Measurements from ENCODE around the gene QTRT2.

DNA sequence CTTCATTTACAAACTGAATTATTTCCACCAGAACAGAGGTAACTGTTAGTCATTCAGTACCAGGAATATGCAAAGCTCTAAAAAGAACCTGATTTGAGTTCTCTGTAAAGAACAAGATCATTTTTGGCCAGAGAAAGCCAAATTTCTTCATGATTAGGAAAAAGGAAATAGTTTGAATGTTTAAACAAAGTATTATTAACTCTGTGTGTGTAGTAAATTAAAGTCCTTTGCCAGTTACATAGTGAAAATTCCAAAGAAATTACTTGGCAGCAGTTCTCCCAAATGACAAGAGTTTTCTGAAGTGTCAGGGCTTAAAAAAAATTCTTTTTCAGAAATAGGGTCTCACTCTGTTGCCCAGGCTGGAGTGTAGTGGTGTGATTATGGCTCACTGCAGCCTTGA, 24.5 kb downstream of the QTRT2 start:
- TF ChIP-seq, protein P1, sequence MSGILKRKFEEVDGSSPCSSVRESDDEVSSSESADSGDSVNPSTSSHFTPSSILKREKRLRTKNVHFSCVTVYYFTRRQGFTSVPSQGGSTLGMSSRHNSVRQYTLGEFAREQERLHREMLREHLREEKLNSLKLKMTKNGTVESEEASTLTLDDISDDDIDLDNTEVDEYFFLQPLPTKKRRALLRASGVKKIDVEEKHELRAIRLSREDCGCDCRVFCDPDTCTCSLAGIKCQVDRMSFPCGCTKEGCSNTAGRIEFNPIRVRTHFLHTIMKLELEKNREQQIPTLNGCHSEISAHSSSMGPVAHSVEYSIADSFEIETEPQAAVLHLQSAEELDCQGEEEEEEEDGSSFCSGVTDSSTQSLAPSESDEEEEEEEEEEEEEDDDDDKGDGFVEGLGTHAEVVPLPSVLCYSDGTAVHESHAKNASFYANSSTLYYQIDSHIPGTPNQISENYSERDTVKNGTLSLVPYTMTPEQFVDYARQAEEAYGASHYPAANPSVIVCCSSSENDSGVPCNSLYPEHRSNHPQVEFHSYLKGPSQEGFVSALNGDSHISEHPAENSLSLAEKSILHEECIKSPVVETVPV (CRISPR knock-in tag; IDR thresholded peaks at IDR 0.05), result no peak
- TF ChIP-seq OSR1 (CRISPR knock-in tag; IDR thresholded peaks at IDR 0.05) (no peak), ARNTL (CRISPR knock-in tag; IDR thresholded peaks at IDR 0.05; ENCODE audit: borderline replicate concordance, low read depth) (no peak), TCF4 (CRISPR knock-in tag; IDR thresholded peaks at IDR 0.05; ENCODE audit: borderline replicate concordance) (no peak), SNAI2 (CRISPR knock-in tag; IDR thresholded peaks at IDR 0.05) (no peak), RARB (CRISPR knock-in tag; IDR thresholded peaks at IDR 0.05) (no peak), ZFP3 (CRISPR knock-in tag; IDR thresholded peaks at IDR 0.05) (no peak), ESRRG (CRISPR knock-in tag; IDR thresholded peaks at IDR 0.05) (no peak)
- TF ChIP-seq, protein P2, sequence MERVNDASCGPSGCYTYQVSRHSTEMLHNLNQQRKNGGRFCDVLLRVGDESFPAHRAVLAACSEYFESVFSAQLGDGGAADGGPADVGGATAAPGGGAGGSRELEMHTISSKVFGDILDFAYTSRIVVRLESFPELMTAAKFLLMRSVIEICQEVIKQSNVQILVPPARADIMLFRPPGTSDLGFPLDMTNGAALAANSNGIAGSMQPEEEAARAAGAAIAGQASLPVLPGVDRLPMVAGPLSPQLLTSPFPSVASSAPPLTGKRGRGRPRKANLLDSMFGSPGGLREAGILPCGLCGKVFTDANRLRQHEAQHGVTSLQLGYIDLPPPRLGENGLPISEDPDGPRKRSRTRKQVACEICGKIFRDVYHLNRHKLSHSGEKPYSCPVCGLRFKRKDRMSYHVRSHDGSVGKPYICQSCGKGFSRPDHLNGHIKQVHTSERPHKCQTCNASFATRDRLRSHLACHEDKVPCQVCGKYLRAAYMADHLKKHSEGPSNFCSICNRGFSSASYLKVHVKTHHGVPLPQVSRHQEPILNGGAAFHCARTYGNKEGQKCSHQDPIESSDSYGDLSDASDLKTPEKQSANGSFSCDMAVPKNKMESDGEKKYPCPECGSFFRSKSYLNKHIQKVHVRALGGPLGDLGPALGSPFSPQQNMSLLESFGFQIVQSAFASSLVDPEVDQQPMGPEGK (CRISPR knock-in tag; IDR thresholded peaks at IDR 0.05; ENCODE audit: borderline replicate concordance), result no peak
- TF ChIP-seq, protein P3, sequence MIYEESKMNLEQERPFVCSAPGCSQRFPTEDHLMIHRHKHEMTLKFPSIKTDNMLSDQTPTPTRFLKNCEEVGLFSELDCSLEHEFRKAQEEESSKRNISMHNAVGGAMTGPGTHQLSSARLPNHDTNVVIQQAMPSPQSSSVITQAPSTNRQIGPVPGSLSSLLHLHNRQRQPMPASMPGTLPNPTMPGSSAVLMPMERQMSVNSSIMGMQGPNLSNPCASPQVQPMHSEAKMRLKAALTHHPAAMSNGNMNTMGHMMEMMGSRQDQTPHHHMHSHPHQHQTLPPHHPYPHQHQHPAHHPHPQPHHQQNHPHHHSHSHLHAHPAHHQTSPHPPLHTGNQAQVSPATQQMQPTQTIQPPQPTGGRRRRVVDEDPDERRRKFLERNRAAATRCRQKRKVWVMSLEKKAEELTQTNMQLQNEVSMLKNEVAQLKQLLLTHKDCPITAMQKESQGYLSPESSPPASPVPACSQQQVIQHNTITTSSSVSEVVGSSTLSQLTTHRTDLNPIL (CRISPR knock-in tag; IDR thresholded peaks at IDR 0.05; ENCODE audit: low read depth), result no peak
